GM12878 (cell line): ENCODE results near the gene CLDN6. TPM values are rescaled to one million over a fixed set of nuclear protein-coding genes. Genes with fewer than 3 reads are reported as not detected.

Source experiments
- ATAC-seq: fragments of 200-7000 bp; cut with Tn5 transposase; 3 replicates; pipeline ENCODE4 v1.9.1; 2020; ENCODE audit warnings: mild to moderate bottlenecking, moderate library complexity
- BruUV-seq: library from RNA; stranded (reverse); fragments of 400-500 nt; replicated peaks from 2 replicates; lab custom pipeline; 2021; lab: Mats Ljungman, UMichigan
- CTCF ChIA-PET: fragments of 300-600 bp; sonication (Branson Sonifier 250); formaldehyde crosslinking; extraction: SDS; loops from one replicate; lab custom pipeline; 2021; ENCODE audit warnings: inconsistent platforms; lab: Yijun Ruan, JAX
- POLR2A ChIA-PET: fragments of 350-600 bp; formaldehyde crosslinking; extraction: SDS; loops from one replicate; lab custom pipeline; 2021; ENCODE audit warnings: inconsistent platforms; lab: Charles Lee
- RAD21 ChIA-PET: fragments of 300-600 bp; sonication (Branson Sonifier 250); formaldehyde crosslinking; loops from one replicate; lab custom pipeline; 2023; ENCODE audit warnings: antibody characterized with exemption; ENCODE audit not compliant: unreplicated experiment; lab: Charles Lee
- SMC1A ChIA-PET: fragments of 300-600 bp; sonication (Branson Sonifier 250); formaldehyde crosslinking; loops from one replicate; lab custom pipeline; 2023; ENCODE audit not compliant: unreplicated experiment, uncharacterized antibody; lab: Charles Lee
- DNase-seq: peaks from one replicate; pipeline ENCODE4 v3.0.0-alpha.2; 2011; ENCODE audit warnings: low read depth, low spot score
- FAIRE-seq: peaks from 3 replicates; lab custom pipeline; 2011; peaks lifted over from hg19 to GRCh38; lab: Jason Lieb, UNC
- H2AFZ ChIP-seq: 2 replicates; pipeline ENCODE4 v1.6.0; 2011; ENCODE audit warnings: low read depth, low read length, control low read depth; ENCODE audit not compliant: control insufficient read depth
- H3K27ac ChIP-seq: 2 replicates; pipeline ENCODE4 v1.5.1; 2011; ENCODE audit warnings: control low read depth; ENCODE audit not compliant: control insufficient read depth, insufficient read depth
- H3K27me3 ChIP-seq, 2 experiments: replicated peaks in 1 of 2; 2 replicates each; pipeline versions ENCODE4 v1.6.0 to v1.6.1; 2011; ENCODE audit warnings: low read length in 1 of 2; ENCODE audit not compliant: control insufficient read depth in 2 of 2, insufficient read depth in 2 of 2
- H3K36me3 ChIP-seq, 2 experiments: 2 replicates each; pipeline ENCODE4 v1.5.1; 2011; ENCODE audit warnings: low read length in 1 of 2; ENCODE audit not compliant: control insufficient read depth in 2 of 2, insufficient read depth in 2 of 2
- H3K4me1 ChIP-seq: 2 replicates; pipeline ENCODE4 v1.6.1; 2011; ENCODE audit warnings: mild to moderate bottlenecking, low read length, moderate library complexity, mixed read lengths; ENCODE audit not compliant: control insufficient read depth, insufficient read depth
- H3K4me2 ChIP-seq: 2 replicates; pipeline ENCODE4 v1.6.0; 2011; ENCODE audit warnings: control low read depth; ENCODE audit not compliant: control insufficient read depth, insufficient read depth
- H3K4me3 ChIP-seq: fragments of 200-600 bp; sonication (generic); 2 replicates; pipeline ENCODE4 v1.5.1; 2016
- H3K79me2 ChIP-seq: 2 replicates; pipeline ENCODE4 v1.6.0; 2011; ENCODE audit warnings: low read length; ENCODE audit not compliant: control insufficient read depth, insufficient read depth
- H3K9ac ChIP-seq: 2 replicates; pipeline ENCODE4 v1.8.0; 2011; ENCODE audit warnings: low read length, control low read depth, mixed read lengths; ENCODE audit not compliant: control insufficient read depth, insufficient read depth
- H3K9me3 ChIP-seq: replicated peaks from 3 replicates; pipeline ENCODE4 v1.5.1; 2011; ENCODE audit warnings: mild to moderate bottlenecking, low read length; ENCODE audit not compliant: control insufficient read depth, insufficient read depth
- H4K20me1 ChIP-seq: 2 replicates; pipeline ENCODE4 v1.6.0; 2011; ENCODE audit not compliant: control insufficient read depth, insufficient read depth
- FOXM1 ChIP-seq: IDR thresholded peaks from 2 replicates; pipeline ENCODE4 v1.6.1; 2012; ENCODE audit warnings: low read depth, mild to moderate bottlenecking, inconsistent platforms, low read length, moderate library complexity
- HDAC2 ChIP-seq: fragments of 200-600 bp; sonication (generic); IDR thresholded peaks from 2 replicates; pipeline ENCODE4 v1.6.1; 2017
- KAT2A ChIP-seq: conservative IDR thresholded peaks from 2 replicates; pipeline ENCODE4 v1.6.1; 2011; ENCODE audit warnings: low read depth, low read length; ENCODE audit not compliant: control insufficient read depth
- NFXL1 ChIP-seq: fragments of 450-650 bp; IDR thresholded peaks from 2 replicates; pipeline ENCODE4 v1.6.1; 2017; ENCODE audit warnings: antibody characterized with exemption, mild to moderate bottlenecking, borderline replicate concordance
- POLR2AphosphoS5 ChIP-seq: IDR thresholded peaks from 2 replicates; pipeline ENCODE4 v1.6.1; 2011; ENCODE audit warnings: mild to moderate bottlenecking, low read length, inconsistent platforms
- SPI1 ChIP-seq: IDR thresholded peaks from 2 replicates; pipeline ENCODE4 v1.6.1; 2011; ENCODE audit warnings: low read depth, mild to moderate bottlenecking, low read length, moderate library complexity, borderline replicate concordance; ENCODE audit not compliant: insufficient read depth
- WGBS: methylation state at CpG from one replicate; pipeline ENCODE4 v1.1.6; 2016; ENCODE audit warnings: low lambda C conversion rate; ENCODE audit not compliant: insufficient replicate concordance, insufficient coverage; ENCODE audit errors: missing lambda C conversion rate; 5-methylcytosine and 5-hydroxymethylcytosine counted together
- in situ Hi-C: fragments of 300-500 bp; cut with MboI; formaldehyde crosslinking; loops from 9 replicates; pipeline ENCODE4 v1.14.3; 2018; ENCODE audit warnings: mixed read lengths
- intact Hi-C: fragments of 100-400 bp; cut with micrococcal nuclease; formaldehyde crosslinking; loops from one replicate; pipeline ENCODE4 v1.14.2; 2022; ENCODE audit not compliant: unreplicated experiment
- polyA plus RNA-seq, 11 experiments: library from polyadenylated mRNA; depleted of rRNA in 4 of 11; unstranded in 6 of 11; stranded (reverse) in 5 of 11; fragments of >200 nt; fragmentation: Nextera tagmentation in 4 of 11; fragmentation: Illumina TruSeq in 1 of 11; extraction: Ambion mirVana in 4 of 11; extraction: Trizol in 1 of 11; gene quantifications; 1 replicate in 1 of 11; 2 replicates in 10 of 11; pipeline versions ENCODE4 v1.2.1 to v1.2.3, GENCODE V29; 2011 to 2016; ENCODE audit warnings: inconsistent platforms in 2 of 11, missing spikeins in 2 of 11, low read depth in 1 of 11
- total RNA-seq, 4 experiments: library from RNA; depleted of rRNA in 3 of 4; stranded (reverse); fragments of >200 nt in 3 of 4; fragmentation: Illumina TruSeq in 1 of 4; extraction: Trizol in 1 of 4; gene quantifications; 2 replicates each; pipeline versions ENCODE4 v1.2.1 to v1.2.3, GENCODE V29; 2013 to 2021
- TF ChIP-seq, protein P1 (sequence below): fragments of 450-650 bp; IDR thresholded peaks from 2 replicates; pipeline ENCODE4 v1.6.1; 2016; ENCODE audit warnings: mild to moderate bottlenecking
- TF ChIP-seq, protein P2 (sequence below): IDR thresholded peaks from 2 replicates; pipeline ENCODE4 v1.6.1; 2011; ENCODE audit warnings: borderline replicate concordance, low read depth, mild to moderate bottlenecking, moderate library complexity, low read length; ENCODE audit not compliant: insufficient read depth, poor library complexity, severe bottlenecking

CLDN6 gene
- total and polyA plus RNA-seq, 10 of the 15 experiments (the other 5 are each of a cell fraction or from before 2014, with no cell fraction given), result 0.15 to 0.26 (median 0.23) TPM; not detected in 7

DNA sequence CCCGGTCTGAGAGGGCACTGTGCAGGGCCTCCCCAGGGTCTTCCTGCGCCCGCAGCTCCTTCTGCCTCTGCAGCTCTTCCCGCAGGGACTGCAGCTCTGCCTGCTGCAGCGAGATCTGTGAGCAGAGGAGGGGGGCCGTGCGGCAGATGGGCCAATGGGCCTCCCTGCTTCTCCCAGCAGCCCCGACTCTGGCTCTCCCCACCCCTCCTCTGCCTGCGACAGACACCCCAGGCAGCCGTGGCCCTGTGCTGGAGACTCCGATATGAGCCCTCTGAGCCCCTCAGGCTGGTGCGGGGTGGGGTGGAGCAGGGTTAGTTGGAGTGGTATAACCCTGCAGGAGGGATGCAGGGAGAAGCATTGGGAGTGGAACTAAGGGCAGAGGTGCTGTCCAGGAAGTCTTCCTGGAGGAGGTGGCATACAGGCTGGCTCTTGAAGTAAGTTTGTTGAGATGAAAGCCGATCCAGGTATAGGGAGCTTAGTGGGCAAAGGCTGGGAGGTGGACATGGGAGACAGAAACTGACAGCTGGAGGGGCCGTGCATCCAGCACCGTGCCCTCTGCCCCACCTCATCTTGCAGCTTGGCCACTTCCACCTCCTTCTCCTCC is 10.8 kb upstream of the CLDN6 start:
- Histone ChIP-seq H3K27me3 (peaks cover 7 to 8% of the 10 kb centered on the region in 2 experiments), H4K20me1 (0 out of 2 replicates have a peak, but pooled peaks cover 3% of the 10 kb centered on the region), H3K36me3 (peaks cover 4 to 7% of the 10 kb centered on the region in 2 experiments; a peak in 3 of 4 replicates), H3K9ac (no peak overlapping the region), H3K9me3 (no peaks in the 10 kb centered on the region), H3K4me1 (peaks cover 6% of the 10 kb centered on the region), H2AFZ (no peak overlapping the region), H3K27ac (no peak overlapping the region), H3K4me2 (no peak overlapping the region), H3K4me3 (no peak overlapping the region), H3K79me2 (no peaks in the 10 kb centered on the region)
- in situ Hi-C loops (no loop called here), intact Hi-C loops (loop anchor here (1.0 kb wide), 1 partner anchor 26 kb away; no protein-coding TSS in a partner anchor)
- 27% methylated on average over 15 of the region's 15 CpGs for WGBS
- ChIA-PET RAD21 (interaction anchor here (1.0 to 6.5 kb wide), 9 partner anchors 9 to 101 kb away, joined by 4 to 94 read pairs (median 8); partner anchors contain the start of genes KREMEN2 and TNFRSF12A), SMC1A (interaction anchor here (1.2 to 10.1 kb wide), 6 partner anchors 14 to 103 kb away, joined by 3 to 91 read pairs (median 4); no protein-coding TSS in a partner anchor), CTCF (interaction anchor here (0.6 to 18.2 kb wide), 24 partner anchors 9 to 139 kb away, joined by 3 to 421 read pairs (median 5); partner anchors contain the start of genes TNFRSF12A and ZNF213), POLR2A (interaction anchor here (0.6 to 1.4 kb wide), 6 partner anchors 21 to 1973 kb away, joined by 3 to 4 read pairs (median 3); no protein-coding TSS in a partner anchor)
- no peak for DNase-seq
- no peak for ATAC-seq
- no peak for TF ChIP-seq HDAC2
- TF ChIP-seq, protein P1, sequence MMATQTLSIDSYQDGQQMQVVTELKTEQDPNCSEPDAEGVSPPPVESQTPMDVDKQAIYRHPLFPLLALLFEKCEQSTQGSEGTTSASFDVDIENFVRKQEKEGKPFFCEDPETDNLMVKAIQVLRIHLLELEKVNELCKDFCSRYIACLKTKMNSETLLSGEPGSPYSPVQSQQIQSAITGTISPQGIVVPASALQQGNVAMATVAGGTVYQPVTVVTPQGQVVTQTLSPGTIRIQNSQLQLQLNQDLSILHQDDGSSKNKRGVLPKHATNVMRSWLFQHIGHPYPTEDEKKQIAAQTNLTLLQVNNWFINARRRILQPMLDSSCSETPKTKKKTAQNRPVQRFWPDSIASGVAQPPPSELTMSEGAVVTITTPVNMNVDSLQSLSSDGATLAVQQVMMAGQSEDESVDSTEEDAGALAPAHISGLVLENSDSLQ, result no peak
- TF ChIP-seq, protein P2, sequence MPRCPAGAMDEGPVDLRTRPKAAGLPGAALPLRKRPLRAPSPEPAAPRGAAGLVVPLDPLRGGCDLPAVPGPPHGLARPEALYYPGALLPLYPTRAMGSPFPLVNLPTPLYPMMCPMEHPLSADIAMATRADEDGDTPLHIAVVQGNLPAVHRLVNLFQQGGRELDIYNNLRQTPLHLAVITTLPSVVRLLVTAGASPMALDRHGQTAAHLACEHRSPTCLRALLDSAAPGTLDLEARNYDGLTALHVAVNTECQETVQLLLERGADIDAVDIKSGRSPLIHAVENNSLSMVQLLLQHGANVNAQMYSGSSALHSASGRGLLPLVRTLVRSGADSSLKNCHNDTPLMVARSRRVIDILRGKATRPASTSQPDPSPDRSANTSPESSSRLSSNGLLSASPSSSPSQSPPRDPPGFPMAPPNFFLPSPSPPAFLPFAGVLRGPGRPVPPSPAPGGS, result no peak
- no peak for TF ChIP-seq KAT2A
- TF ChIP-seq SPI1, result no peak
- no peak for TF ChIP-seq FOXM1
- TF ChIP-seq NFXL1, result no peak
- no peak for TF ChIP-seq POLR2AphosphoS5
- FAIRE-seq, result no peak
- no TSS peak for BruUV-seq
